Prostate gland (tissue), 2 donors: ENCODE measurements around the gene NFASC. TPM values are rescaled to one million over a fixed set of nuclear protein-coding genes. Genes with fewer than 3 reads are reported as not detected.

Experiments
- DNase-seq: peaks from one replicate; pipeline ENCODE4 v3.0.0-alpha.2; 2019; ENCODE audit warnings: low spot score
- H3K27ac ChIP-seq, 2 donors: fragments of 200-600 bp; sonication (generic); 2 replicates each; pipeline ENCODE4 v1.5.1; 2017 to 2019
- H3K27me3 ChIP-seq: fragments of 200-600 bp; sonication (generic); replicated peaks from 2 replicates; pipeline ENCODE4 v1.5.1; 2019; ENCODE audit not compliant: insufficient read depth
- H3K36me3 ChIP-seq, 2 donors: fragments of 200-600 bp; sonication (generic); 1 replicate in 1 of 2; 2 replicates in 1 of 2; pipeline versions ENCODE4 v1.5.1 to v1.8.1; 2017 to 2019
- H3K4me1 ChIP-seq: fragments of 200-600 bp; sonication (generic); replicated peaks from 2 replicates; pipeline ENCODE4 v1.5.1; 2019
- H3K4me3 ChIP-seq, 2 donors: fragments of 200-600 bp; sonication (generic); 2 replicates each; pipeline ENCODE4 v1.5.1; 2017 to 2019
- H3K9me3 ChIP-seq: fragments of 200-600 bp; sonication (generic); 2 replicates; pipeline ENCODE4 v1.5.1; 2017
- POLR2A ChIP-seq: fragments of 450-650 bp; IDR thresholded peaks from one replicate; pipeline ENCODE4 v1.6.1; 2016; ENCODE audit warnings: antibody characterized with exemption, mild to moderate bottlenecking
- POLR2AphosphoS5 ChIP-seq: sonication (generic); formaldehyde crosslinking; IDR thresholded peaks from one replicate; pipeline ENCODE4 v1.6.1; 2017; ENCODE audit warnings: antibody characterized with exemption
- WGBS: methylation state at CpG from one replicate; pipeline ENCODE4 v1.1.5; 2018; 5-methylcytosine and 5-hydroxymethylcytosine counted together
- intact Hi-C: fragments of 100-400 bp; cut with DNase I; formaldehyde crosslinking; loops from one replicate; pipeline ENCODE4 v1.14.2; 2022
- total RNA-seq, 2 donors: library from RNA; depleted of rRNA; stranded (reverse); fragments of >200 nt; gene quantifications; one replicate each; pipeline ENCODE4 v1.1.0, GENCODE V29; 2016
- TF ChIP-seq, protein P1 (sequence below), 4 experiments: fragments of 200-600 bp in 2 of 4; fragments of 450-650 bp in 2 of 4; sonication (generic) in 2 of 4; IDR thresholded peaks; 1 replicate in 3 of 4; 2 replicates in 1 of 4; pipeline ENCODE4 v1.5.1; 2016 to 2019; ENCODE audit warnings: antibody characterized with exemption in 4 of 4, mild to moderate bottlenecking in 2 of 4, moderate library complexity in 2 of 4

NFASC gene
- total RNA-seq, 2 donors from 2014 or later = 3.7 to 13.2 TPM

DNA sequence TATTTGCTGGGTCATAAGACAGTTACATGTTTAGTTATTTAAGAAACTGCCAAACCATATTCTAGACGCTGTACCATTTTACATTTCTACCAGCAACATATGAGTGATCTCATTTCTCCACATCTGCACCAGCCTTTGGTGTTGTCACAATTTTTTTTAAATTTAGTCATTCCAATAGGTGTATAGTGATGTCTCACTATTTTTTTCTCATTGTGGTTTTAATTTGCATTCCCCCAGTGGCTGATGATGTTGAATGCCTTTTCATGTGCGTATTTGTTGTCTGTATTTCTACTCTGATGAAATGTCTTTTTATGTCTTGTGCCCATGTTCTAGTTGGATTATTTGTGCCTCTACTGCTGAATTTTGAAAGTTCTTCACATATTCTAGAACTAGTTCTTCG, 38.4 kb downstream of the NFASC start:
- WGBS = 87% methylated on average over 3 of the region's 3 CpGs

DNA sequence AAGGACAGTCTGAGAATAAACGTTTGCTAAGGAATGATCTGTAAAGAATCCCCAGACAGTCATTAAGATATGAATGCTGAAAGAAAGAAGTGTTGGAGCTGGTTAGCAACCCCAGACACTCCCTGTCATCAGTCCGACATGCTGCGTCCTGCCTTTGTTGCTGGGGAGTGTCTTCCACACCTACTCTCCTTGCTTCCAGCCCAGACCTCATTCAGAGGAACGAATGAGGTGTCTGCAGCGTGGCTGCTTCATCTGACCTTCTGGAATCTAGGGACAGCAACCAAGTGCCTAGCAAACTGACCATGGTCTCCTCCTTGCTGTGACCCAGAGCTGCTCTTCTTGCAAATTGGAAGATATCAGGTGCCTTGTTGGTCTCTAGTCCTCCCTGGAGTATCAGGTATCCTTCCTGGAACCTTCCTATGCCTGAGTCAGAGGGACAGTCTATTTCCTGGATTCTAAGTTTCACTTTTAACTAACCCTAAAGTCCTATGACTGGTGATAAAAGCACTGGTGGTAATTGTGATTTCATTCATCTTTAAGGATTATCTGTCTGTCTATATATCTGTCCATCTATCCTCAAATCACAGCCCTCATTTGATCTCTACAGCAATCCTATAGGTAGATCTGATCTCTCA, 45.3 kb downstream of the NFASC start:
- TF ChIP-seq, protein P1, sequence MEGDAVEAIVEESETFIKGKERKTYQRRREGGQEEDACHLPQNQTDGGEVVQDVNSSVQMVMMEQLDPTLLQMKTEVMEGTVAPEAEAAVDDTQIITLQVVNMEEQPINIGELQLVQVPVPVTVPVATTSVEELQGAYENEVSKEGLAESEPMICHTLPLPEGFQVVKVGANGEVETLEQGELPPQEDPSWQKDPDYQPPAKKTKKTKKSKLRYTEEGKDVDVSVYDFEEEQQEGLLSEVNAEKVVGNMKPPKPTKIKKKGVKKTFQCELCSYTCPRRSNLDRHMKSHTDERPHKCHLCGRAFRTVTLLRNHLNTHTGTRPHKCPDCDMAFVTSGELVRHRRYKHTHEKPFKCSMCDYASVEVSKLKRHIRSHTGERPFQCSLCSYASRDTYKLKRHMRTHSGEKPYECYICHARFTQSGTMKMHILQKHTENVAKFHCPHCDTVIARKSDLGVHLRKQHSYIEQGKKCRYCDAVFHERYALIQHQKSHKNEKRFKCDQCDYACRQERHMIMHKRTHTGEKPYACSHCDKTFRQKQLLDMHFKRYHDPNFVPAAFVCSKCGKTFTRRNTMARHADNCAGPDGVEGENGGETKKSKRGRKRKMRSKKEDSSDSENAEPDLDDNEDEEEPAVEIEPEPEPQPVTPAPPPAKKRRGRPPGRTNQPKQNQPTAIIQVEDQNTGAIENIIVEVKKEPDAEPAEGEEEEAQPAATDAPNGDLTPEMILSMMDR (IDR thresholded peaks at IDR 0.05) = no peak
- TF ChIP-seq POLR2A (no peak), POLR2AphosphoS5 (no peak)
- no peaks in the 10 kb centered on the region for H3K36me3 ChIP-seq
- WGBS = 19% methylated on average over 5 of the region's 5 CpGs
- no peak overlapping the region for H3K27ac ChIP-seq
- H3K9me3 ChIP-seq = no peaks in the 10 kb centered on the region
- H3K4me3 ChIP-seq = no peak overlapping the region
- intact Hi-C loops = no loop called here
- H3K4me1 ChIP-seq = no peaks in the 10 kb centered on the region
- no peaks in the 10 kb centered on the region for H3K27me3 ChIP-seq
- no peak for DNase-seq

More for the DNA sequence above, 38.4 kb downstream of the NFASC start:
- TF ChIP-seq, protein P1 (IDR thresholded peaks at IDR 0.05) = no peak
- no peak for TF ChIP-seq POLR2A
- no peaks in the 10 kb centered on the region for H3K27me3 ChIP-seq
- H3K4me1 ChIP-seq = no peaks in the 10 kb centered on the region
- no peaks in the 10 kb centered on the region for H3K9me3 ChIP-seq
- no peak overlapping the region for H3K4me3 ChIP-seq
- no peak overlapping the region for H3K27ac ChIP-seq
- intact Hi-C loops = no loop called here
- no peak for DNase-seq
- no peaks in the 10 kb centered on the region for H3K36me3 ChIP-seq

DNA sequence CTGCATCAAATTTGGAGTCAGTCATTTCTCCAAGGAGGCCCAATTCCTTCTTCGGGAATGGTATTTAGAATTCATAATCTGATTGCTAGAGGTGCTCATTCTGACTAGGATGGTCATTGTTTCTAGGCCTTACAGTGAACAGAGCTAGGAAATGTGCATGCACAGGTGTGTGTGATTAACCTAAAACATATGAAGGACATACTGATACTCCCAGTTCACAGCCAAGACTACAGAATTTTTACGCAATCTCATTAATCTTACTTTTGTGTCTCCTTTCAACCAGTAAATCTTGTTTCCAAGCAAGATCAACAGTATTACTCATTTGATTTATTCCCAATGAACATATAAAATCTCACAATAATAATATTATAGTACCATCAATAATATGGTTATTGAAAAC, 47.1 kb downstream of the NFASC start:
- no peak for DNase-seq
- Histone ChIP-seq H3K4me1 (no peaks in the 10 kb centered on the region), H3K36me3 (no peaks in the 10 kb centered on the region), H3K27me3 (no peaks in the 10 kb centered on the region), H3K27ac (no peak overlapping the region), H3K9me3 (no peaks in the 10 kb centered on the region), H3K4me3 (no peak overlapping the region)
- TF ChIP-seq, protein P1 (IDR thresholded peaks at IDR 0.05) = no peak
- TF ChIP-seq POLR2A (no peak), POLR2AphosphoS5 (no peak)
- intact Hi-C loops = no loop called here
- 97% methylated on average over 2 of the region's 2 CpGs for WGBS

DNA sequence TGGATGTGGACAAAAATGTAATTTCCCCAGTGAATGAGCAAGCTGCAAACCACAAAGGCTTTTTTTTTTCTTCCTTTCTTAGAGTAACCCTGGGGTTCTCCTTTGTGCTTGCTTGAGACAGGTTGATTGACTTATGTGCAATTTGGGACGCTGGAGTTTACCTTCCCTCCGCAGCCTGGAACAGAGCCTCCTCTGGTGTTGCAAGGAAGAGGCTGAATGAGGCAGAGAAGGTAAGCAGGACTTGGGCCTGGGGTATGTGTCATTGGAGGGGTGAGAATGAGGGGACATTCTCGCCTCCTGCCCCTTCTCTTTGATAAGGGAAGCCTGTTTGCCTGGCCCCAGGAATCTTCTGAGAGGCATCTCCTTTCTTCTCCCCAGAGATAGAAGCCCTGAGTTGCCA, 49.8 kb downstream of the NFASC start:
- intact Hi-C loops = no loop called here
- DNase-seq = no peak
- no peak for TF ChIP-seq POLR2AphosphoS5
- TF ChIP-seq, protein P1 (IDR thresholded peaks at IDR 0.05) = no peak
- TF ChIP-seq POLR2A = no peak
- Histone ChIP-seq H3K4me1 (no peaks in the 10 kb centered on the region), H3K36me3 (no peaks in the 10 kb centered on the region), H3K9me3 (no peaks in the 10 kb centered on the region), H3K4me3 (no peak overlapping the region), H3K27me3 (no peaks in the 10 kb centered on the region), H3K27ac (no peak overlapping the region)
- WGBS = 63% methylated on average over 3 of the region's 3 CpGs

DNA sequence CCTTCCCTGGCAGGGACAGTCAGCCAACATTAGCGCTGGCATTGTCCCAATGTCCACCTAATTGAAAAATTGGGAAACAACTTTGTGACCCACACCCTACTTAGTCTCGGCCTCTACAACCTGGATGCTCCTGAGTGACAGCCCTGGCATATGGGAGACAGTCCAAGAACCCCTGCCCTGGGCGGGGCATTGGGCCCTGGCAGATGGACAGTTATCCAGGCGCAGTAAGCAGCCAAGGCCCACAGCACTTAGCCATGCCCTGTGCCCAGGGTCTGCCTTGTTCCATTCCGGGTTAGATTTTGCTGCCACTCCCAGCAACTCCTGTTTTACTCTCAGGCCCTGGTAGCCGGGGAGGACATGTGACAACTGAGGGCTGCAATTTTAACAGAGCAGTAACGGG, 50.3 kb downstream of the NFASC start:
- Histone ChIP-seq H3K9me3 (no peaks in the 10 kb centered on the region), H3K4me1 (no peaks in the 10 kb centered on the region), H3K27ac (no peak overlapping the region), H3K36me3 (no peaks in the 10 kb centered on the region), H3K4me3 (no peak overlapping the region), H3K27me3 (no peaks in the 10 kb centered on the region)
- TF ChIP-seq, protein P1 (IDR thresholded peaks at IDR 0.05) = no peak
- TF ChIP-seq POLR2AphosphoS5 = no peak
- no peak for TF ChIP-seq POLR2A
- intact Hi-C loops = no loop called here
- WGBS = 83% methylated on average over 7 of the region's 7 CpGs
- DNase-seq = no peak
